ENCODE measurements around the gene NOXRED1.

DNA sequence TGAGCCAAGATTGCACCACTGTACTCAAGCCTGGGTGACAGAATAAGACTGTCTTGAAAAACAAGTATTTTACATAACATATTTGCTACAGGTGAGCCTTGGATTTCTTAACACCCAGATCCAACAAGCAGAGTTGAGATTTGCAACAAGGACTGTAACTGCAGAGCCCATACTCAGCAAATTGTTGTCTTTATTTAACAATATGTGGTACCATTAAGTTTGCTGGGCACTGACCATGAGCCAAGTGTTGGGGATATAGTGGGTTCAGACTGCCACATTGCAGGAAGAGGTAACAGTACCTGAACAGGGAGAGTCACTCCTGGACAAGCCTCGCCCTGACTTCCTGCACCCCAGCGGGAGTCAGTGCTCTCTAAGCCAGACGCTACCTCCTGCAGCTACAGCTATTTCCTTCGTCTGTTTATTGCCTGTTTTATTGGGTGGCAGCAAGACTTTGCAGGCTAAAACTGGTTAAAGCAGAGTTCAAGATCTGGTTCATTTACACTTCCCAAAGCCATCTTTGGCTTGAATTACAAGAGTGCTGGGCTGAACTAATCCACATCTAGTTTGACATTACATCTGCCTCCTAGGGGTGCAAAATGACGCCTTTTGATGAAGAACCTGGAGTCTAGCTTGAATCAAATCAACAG, 47.0 kb upstream of the NOXRED1 start:
- TF ChIP-seq, protein P1, sequence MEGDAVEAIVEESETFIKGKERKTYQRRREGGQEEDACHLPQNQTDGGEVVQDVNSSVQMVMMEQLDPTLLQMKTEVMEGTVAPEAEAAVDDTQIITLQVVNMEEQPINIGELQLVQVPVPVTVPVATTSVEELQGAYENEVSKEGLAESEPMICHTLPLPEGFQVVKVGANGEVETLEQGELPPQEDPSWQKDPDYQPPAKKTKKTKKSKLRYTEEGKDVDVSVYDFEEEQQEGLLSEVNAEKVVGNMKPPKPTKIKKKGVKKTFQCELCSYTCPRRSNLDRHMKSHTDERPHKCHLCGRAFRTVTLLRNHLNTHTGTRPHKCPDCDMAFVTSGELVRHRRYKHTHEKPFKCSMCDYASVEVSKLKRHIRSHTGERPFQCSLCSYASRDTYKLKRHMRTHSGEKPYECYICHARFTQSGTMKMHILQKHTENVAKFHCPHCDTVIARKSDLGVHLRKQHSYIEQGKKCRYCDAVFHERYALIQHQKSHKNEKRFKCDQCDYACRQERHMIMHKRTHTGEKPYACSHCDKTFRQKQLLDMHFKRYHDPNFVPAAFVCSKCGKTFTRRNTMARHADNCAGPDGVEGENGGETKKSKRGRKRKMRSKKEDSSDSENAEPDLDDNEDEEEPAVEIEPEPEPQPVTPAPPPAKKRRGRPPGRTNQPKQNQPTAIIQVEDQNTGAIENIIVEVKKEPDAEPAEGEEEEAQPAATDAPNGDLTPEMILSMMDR (conservative IDR thresholded peaks at IDR 0.05; ENCODE audit: low read depth, low read length), result no peak
- TF ChIP-seq EZH2 (IDR thresholded peaks at IDR 0.05; ENCODE audit: borderline replicate concordance, low read depth, low read length, poor library complexity, severe bottlenecking), result no peak

Data from A673 (cell line).